Liver (tissue), 9 donors: ENCODE measurements around the gene BANP. TPM values are rescaled to one million over a fixed set of nuclear protein-coding genes. Genes with fewer than 3 reads are reported as not detected.
"Not testable (repeated sequence)": the region's sequence is repeated elsewhere in the genome, so short reads cannot be mapped to it uniquely, and the experiment has no call there.

Experiments used
- DNase-seq: peaks from one replicate; pipeline ENCODE4 v3.0.0-alpha.2; 2017; ENCODE audit warnings: low spot score
- H3K27ac ChIP-seq, 2 donors: one replicate each; pipeline ENCODE4 v1.7.0; 2013; ENCODE audit warnings: inconsistent platforms in 2 of 2, low read length in 2 of 2, control low read depth in 1 of 2, low read depth in 1 of 2, mild to moderate bottlenecking in 1 of 2
- H3K27me3 ChIP-seq, 4 donors: one replicate each; pipeline versions ENCODE4 v1.6.1 to v1.7.0; 2013; ENCODE audit warnings: low read length in 3 of 4, inconsistent platforms in 1 of 4, mild to moderate bottlenecking in 1 of 4, moderate library complexity in 1 of 4; ENCODE audit not compliant: control insufficient read depth in 4 of 4, insufficient read depth in 4 of 4
- H3K36me3 ChIP-seq, 4 donors: one replicate each; pipeline versions ENCODE4 v1.6.1 to v1.7.0; 2013; ENCODE audit warnings: low read length in 3 of 4, mild to moderate bottlenecking in 3 of 4, low read depth in 1 of 4, moderate library complexity in 1 of 4; ENCODE audit not compliant: control insufficient read depth in 4 of 4, insufficient read depth in 3 of 4
- H3K4me1 ChIP-seq, 4 donors: one replicate each; pipeline versions ENCODE4 v1.6.1 to v1.7.0; 2013; ENCODE audit warnings: low read length in 3 of 4, mild to moderate bottlenecking in 3 of 4, moderate library complexity in 1 of 4; ENCODE audit not compliant: control insufficient read depth in 4 of 4, insufficient read depth in 4 of 4
- H3K4me3 ChIP-seq, 3 donors: one replicate each; pipeline versions ENCODE4 v1.6.1 to v1.7.0; 2013; ENCODE audit warnings: low read length in 3 of 3, control low read depth in 1 of 3, low read depth in 1 of 3, mild to moderate bottlenecking in 1 of 3
- H3K9ac ChIP-seq, 2 donors: one replicate each; pipeline ENCODE4 v1.7.0; 2013; ENCODE audit warnings: low read length in 2 of 2, mild to moderate bottlenecking in 2 of 2, moderate library complexity in 2 of 2, control low read depth in 1 of 2, low read depth in 1 of 2
- H3K9me3 ChIP-seq, 4 donors: one replicate each; pipeline versions ENCODE4 v1.6.1 to v1.7.0; 2013; ENCODE audit warnings: low read length in 3 of 4; ENCODE audit not compliant: control insufficient read depth in 4 of 4
- CTCF ChIP-seq: fragments of 150-350 bp; IDR thresholded peaks from 2 replicates; pipeline ENCODE4 v1.5.1; 2017; ENCODE audit warnings: improper control_type of control experiment, low read depth, low read length; ENCODE audit not compliant: missing input control
- EGR1 ChIP-seq, 2 donors: IDR thresholded peaks; 2 replicates each; pipeline ENCODE4 v1.6.1; 2016 to 2018; ENCODE audit warnings: antibody characterized with exemption in 2 of 2, low read depth in 2 of 2
- FOXA1 ChIP-seq: IDR thresholded peaks from 2 replicates; pipeline ENCODE4 v1.6.1; 2016; ENCODE audit warnings: antibody characterized with exemption
- FOXA2 ChIP-seq: IDR thresholded peaks from 2 replicates; pipeline ENCODE4 v1.6.1; 2016; ENCODE audit warnings: antibody characterized with exemption
- GABPA ChIP-seq, 2 donors: IDR thresholded peaks in 1 of 2; conservative IDR thresholded peaks in 1 of 2; 2 replicates each; pipeline ENCODE4 v1.6.1; 2016; ENCODE audit warnings: antibody characterized with exemption in 2 of 2, mild to moderate bottlenecking in 1 of 2, moderate library complexity in 1 of 2
- HNF4A ChIP-seq, 2 donors: conservative IDR thresholded peaks; 2 replicates each; pipeline ENCODE4 v1.6.1; 2016; ENCODE audit warnings: antibody characterized with exemption in 2 of 2, mild to moderate bottlenecking in 2 of 2
- HNF4G ChIP-seq: IDR thresholded peaks from 2 replicates; pipeline ENCODE4 v1.6.1; 2016; ENCODE audit warnings: antibody characterized with exemption
- JUND ChIP-seq, 2 donors: IDR thresholded peaks; 2 replicates each; pipeline ENCODE4 v1.6.1; 2016; ENCODE audit warnings: antibody characterized with exemption in 2 of 2
- MAX ChIP-seq: IDR thresholded peaks from 2 replicates; pipeline ENCODE4 v1.6.1; 2016; ENCODE audit warnings: antibody characterized with exemption
- NR2F2 ChIP-seq: IDR thresholded peaks from 2 replicates; pipeline ENCODE4 v1.6.1; 2016; ENCODE audit warnings: antibody characterized with exemption
- RAD21 ChIP-seq, 2 donors: IDR thresholded peaks; 2 replicates each; pipeline ENCODE4 v1.6.1; 2016; ENCODE audit warnings: antibody characterized with exemption in 2 of 2, mild to moderate bottlenecking in 2 of 2
- RXRA ChIP-seq, 2 donors: IDR thresholded peaks; 2 replicates each; pipeline ENCODE4 v1.6.1; 2017 to 2018; ENCODE audit warnings: antibody characterized with exemption in 2 of 2, mild to moderate bottlenecking in 1 of 2
- TAF1 ChIP-seq: conservative IDR thresholded peaks from 2 replicates; pipeline ENCODE4 v1.6.1; 2016; ENCODE audit warnings: antibody characterized with exemption, mild to moderate bottlenecking
- YY1 ChIP-seq: IDR thresholded peaks from 2 replicates; pipeline ENCODE4 v1.6.1; 2016; ENCODE audit warnings: antibody characterized with exemption, mild to moderate bottlenecking
- WGBS: extraction: QIAGEN DNeasy Blood & Tissue Kit; methylation state at CpG from one replicate; pipeline ENCODE4 v1.1.7; 2013; 5-methylcytosine and 5-hydroxymethylcytosine counted together
- polyA plus RNA-seq, 2 donors: library from polyadenylated mRNA; stranded (reverse) in 1 of 2; unstranded in 1 of 2; fragments of 200-250 nt in 1 of 2; fragments of >200 nt in 1 of 2; fragmentation: Nextera tagmentation in 1 of 2; extraction: Ambion mirVana in 1 of 2; gene quantifications; one replicate each; pipeline versions ENCODE4 v1.2.1 to v1.2.3, GENCODE V29; 2013 to 2015
- total RNA-seq, 2 donors: library from RNA; depleted of rRNA; stranded (reverse); fragments of >200 nt; gene quantifications; one replicate each; pipeline ENCODE4 v1.2.3, GENCODE V29; 2014
- TF ChIP-seq, protein P1 (sequence below): IDR thresholded peaks from 2 replicates; pipeline ENCODE4 v1.6.1; 2016; ENCODE audit warnings: antibody characterized with exemption
- TF ChIP-seq, protein P2 (sequence below): IDR thresholded peaks from 2 replicates; pipeline ENCODE4 v1.6.1; 2016; ENCODE audit warnings: antibody characterized with exemption
- donor health status: healthy.
- donor health status: healthy.
- donor health status: healthy.
- donor health status: healthy.
- donor health status: healthy.

The BANP gene
- total and polyA plus RNA-seq, 4 donors, result 4.9 to 20.7 (median 13.7) TPM

GRCh38 chr16:87979352-87979751, 28.1 kb downstream of the BANP start (continued):
- TF ChIP-seq, protein P1, sequence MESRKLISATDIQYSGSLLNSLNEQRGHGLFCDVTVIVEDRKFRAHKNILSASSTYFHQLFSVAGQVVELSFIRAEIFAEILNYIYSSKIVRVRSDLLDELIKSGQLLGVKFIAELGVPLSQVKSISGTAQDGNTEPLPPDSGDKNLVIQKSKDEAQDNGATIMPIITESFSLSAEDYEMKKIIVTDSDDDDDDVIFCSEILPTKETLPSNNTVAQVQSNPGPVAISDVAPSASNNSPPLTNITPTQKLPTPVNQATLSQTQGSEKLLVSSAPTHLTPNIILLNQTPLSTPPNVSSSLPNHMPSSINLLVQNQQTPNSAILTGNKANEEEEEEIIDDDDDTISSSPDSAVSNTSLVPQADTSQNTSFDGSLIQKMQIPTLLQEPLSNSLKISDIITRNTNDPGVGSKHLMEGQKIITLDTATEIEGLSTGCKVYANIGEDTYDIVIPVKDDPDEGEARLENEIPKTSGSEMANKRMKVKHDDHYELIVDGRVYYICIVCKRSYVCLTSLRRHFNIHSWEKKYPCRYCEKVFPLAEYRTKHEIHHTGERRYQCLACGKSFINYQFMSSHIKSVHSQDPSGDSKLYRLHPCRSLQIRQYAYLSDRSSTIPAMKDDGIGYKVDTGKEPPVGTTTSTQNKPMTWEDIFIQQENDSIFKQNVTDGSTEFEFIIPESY, result peak; percentile 28
- TF ChIP-seq NR2F2 (no peak), RAD21 (IDR thresholded peaks at IDR 0.05) (peak; percentile 12 to 43)

DNA sequence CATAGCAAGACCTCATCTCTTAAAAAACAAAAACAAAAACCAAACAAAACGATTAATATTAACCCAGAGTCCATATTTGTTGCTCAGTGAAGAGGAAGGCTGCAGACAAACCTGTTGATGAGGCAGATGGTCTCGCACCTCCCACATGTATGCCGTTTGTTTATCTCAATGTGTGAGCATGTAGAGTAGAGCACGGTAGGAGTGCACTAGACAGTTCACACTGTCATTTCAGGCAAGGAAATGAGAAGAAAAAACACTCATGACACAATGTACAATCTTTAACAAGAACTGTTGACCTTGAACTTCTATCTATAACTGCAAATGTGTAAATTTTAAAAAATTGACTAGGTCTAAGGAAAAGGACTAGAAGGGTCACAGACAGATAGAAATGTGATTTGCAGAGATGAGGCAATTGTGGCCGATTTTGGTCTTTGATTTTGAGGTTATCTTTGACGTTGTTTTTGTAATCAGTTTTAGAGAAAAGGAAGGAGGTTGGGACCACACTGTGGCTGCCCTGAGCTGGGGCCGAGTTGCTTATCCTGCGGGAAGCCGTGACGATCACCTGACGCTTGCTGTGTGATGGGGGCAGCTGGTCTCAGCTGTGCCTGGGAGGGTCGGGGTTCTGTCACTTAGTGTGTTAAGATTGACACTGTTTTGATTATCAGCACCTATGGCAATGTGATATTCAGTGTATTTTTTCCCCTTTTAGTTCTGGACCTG, 28.8 kb downstream of the BANP start:
- H3K9me3 ChIP-seq, DNase-seq, H3K27me3 ChIP-seq, H3K9ac ChIP-seq, H3K4me3 ChIP-seq, H3K36me3 ChIP-seq: not testable (repeated sequence)
- Histone ChIP-seq H3K4me1 (peaks cover 4 to 27% (median 15%) of the 10 kb centered on the region in 4 donors), H3K27ac (peak overlapping the region; percentile 64 to 82)
- WGBS, result 67% methylated on average over 12 of the region's 12 CpGs

DNA sequence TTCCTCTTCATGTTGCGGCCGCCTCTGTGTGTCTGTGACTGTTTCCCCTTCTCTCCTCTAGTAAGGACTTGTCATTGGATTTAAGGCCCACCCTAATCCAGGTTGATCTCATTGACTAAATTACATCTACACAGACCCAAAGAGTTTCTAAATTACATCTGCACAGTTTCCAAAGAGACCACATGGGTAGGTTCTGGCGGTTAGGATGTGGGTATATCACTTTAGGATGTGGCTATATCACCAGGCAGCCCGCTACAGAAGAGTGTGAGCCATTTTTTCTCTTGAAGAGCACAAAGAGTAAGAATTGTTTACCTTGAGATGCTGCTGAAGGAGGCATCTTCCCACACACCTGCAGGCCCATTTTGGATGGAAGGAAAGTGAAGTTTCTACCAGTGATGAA, 30.1 kb downstream of the BANP start:
- H3K36me3 ChIP-seq, H3K27ac ChIP-seq, H3K9ac ChIP-seq, H3K9me3 ChIP-seq, H3K27me3 ChIP-seq, DNase-seq, H3K4me3 ChIP-seq: not testable (repeated sequence)
- peaks cover 4 to 27% (median 15%) of the 10 kb centered on the region in 4 donors for H3K4me1 ChIP-seq
- 74% methylated on average over 4 of the region's 4 CpGs for WGBS

GRCh38 chr16:87982581-87983041, 31.4 kb downstream of the BANP start:
- H3K36me3 ChIP-seq, result peaks cover 0 to 9% (median 6%) of the 10 kb centered on the region in 4 donors
- DNase-seq, result no peak
- no peaks in the 10 kb centered on the region for H3K27me3 ChIP-seq
- peak overlapping the region; percentile 54 to 62 for H3K27ac ChIP-seq
- H3K4me1 ChIP-seq, result peaks cover 4 to 27% (median 15%) of the 10 kb centered on the region in 4 donors
- peak overlapping the region in 1 of 2 donors; percentile 2 for H3K9ac ChIP-seq
- no peaks in the 10 kb centered on the region for H3K9me3 ChIP-seq
- 29% methylated on average over 17 of the region's 17 CpGs for WGBS
- H3K4me3 ChIP-seq, result no peak overlapping the region
- TF ChIP-seq JUND (IDR thresholded peaks at IDR 0.05) (peak in 1 of 2 donors; percentile 61), MAX (peak; percentile 86), RAD21 (IDR thresholded peaks at IDR 0.05) (peak; percentile 12 to 51), EGR1 (IDR thresholded peaks at IDR 0.05; ENCODE audit: low read depth in 2 of 2) (peak in 1 of 2 donors; percentile 25), FOXA2 (peak; percentile 86), YY1 (peak; percentile 71), TAF1 (no peak), GABPA (IDR thresholded peaks at IDR 0.05 in 1 of 2, conservative IDR thresholded peaks at IDR 0.05 in 1 of 2) (no peak), RXRA (IDR thresholded peaks at IDR 0.05) (peak; percentile 79 to 92), FOXA1 (peak; percentile 30), HNF4A (conservative IDR thresholded peaks at IDR 0.05) (peak; percentile 18 to 64), CTCF (no peak), HNF4G (no peak), NR2F2 (peak; percentile 53)
- TF ChIP-seq, protein P1, result peak; percentile 74
- TF ChIP-seq, protein P2, sequence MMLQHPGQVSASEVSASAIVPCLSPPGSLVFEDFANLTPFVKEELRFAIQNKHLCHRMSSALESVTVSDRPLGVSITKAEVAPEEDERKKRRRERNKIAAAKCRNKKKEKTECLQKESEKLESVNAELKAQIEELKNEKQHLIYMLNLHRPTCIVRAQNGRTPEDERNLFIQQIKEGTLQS, result no peak
